Renal cortex interstitium (tissue), 11 donors: ENCODE results near the gene MIPEP. TPM values are rescaled to one million over a fixed set of nuclear protein-coding genes. Genes with fewer than 3 reads are reported as not detected.

Source experiments
- DNase-seq, 11 donors: peaks; one replicate each; pipeline ENCODE4 v3.0.0-alpha.2; 2013; ENCODE audit warnings: low read depth in 9 of 11, low spot score in 4 of 11; ENCODE audit errors: extremely low read depth in 1 of 11
- polyA plus RNA-seq, 3 donors: library from polyadenylated mRNA; unstranded; fragments of 120-200 nt; gene quantifications; one replicate each; pipeline ENCODE4 v1.2.1, GENCODE V29; 2013; ENCODE audit not compliant: insufficient read length in 3 of 3

The MIPEP gene
- polyA plus RNA-seq, 3 donors, result 27.0 to 27.8 (median 27.4) TPM

DNA sequence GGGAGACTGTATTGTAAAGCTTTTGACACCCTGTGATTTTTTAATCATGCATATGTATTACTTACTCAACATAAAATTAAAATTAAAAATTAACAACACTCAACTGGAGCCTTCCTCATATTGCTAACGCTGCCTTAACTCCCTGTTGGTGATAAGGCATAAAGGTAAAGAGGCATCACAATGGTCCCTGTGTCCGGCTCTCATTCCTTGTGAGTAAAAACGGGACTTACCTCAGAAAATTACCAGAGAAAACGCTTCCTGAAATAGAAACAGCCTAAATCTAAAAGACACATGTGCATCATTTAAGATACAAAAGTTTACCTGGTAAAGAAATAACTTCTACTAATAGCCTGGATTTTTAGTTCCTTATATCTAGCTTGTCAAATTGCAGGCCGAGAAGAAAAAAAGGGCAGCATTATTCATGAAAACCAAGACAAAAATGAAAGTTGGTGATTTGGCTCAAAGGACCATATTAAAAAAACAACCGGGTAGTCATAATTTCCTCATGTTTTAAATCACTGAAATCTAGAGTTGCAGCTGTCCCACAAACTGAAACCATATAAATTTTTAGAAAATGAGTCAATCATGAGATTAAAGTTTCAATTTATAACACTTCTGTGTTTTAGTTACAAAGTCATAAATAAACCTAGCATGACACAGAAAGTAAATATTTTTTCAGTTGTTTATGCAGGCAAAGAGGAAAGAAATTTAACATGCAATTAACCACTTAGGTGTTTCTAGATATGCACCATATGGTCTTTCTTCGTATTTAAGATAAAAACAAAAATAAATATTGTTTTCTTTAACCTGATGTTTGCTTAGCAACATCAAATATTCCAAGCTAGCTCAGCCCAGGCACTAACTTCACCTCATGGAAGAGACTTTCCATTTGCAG, 94.7 kb downstream of the MIPEP start:
- DNase-seq, result no peak

DNA sequence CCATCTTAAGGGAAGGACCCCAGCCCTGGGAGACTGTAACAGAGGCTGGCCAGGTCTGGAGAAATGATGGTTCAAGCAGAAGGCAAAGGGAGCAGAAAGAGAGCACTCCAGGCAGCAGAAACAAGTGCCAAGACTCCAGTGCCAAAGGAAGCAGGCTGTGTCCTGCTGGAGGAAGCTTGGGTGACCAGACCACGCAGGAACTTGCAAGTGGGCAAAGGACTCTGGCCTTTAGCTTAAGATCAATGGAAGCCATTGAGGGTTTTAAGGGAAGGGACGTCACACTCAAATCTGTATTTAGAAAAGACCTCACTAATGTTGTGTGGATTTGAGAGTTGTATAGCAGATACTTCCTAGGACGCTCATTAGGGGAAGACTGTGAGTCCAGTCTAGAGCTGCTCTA, 95.5 kb downstream of the MIPEP start:
- DNase-seq, result no peak

DNA sequence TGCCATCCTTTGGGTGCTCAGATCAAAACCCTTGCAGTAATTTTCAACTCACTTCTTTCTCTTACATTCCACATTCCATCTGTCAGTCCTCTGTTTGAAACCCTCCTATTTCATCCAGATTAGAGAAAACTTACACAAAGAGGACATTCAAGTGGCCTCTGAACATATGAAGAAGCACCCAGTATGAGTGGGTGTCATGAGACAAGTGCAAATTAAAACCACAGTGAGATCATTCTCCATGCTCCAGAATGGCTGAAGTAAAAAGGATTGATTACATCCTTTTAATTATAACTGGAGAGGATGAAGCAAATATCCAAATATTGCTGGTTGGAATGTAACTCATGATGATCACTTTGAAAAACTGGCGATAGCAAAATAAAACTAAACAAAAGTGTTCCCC, 96.5 kb downstream of the MIPEP start:
- DNase-seq, result no peak

DNA sequence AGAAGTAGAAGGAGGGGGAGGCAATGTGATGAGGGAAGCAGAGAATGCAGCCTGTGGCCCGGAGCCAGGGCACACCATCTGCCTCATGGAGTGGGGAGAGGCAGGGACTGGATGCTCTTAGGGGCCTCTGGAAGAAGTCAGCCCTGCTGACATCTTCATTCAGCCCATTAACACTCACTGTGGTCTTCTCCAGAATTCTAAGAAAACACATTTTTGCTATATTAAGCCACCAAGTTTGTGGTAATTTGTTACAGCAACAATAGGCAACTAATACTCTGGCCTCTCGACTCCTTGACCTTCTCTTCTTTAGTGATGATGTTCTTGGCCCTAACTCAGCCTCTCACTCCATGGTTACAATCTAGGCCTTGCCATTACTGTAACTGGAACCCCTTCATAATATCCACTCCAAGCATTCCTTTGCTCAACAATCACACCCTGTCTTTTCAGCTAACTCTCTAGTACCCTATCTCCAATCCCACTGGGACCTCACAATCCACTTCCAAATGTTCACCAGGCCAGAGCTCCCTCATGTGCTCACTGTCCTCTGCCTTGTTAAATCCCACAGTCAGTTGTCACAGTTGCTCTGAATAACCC, 98.5 kb downstream of the MIPEP start:
- no peak for DNase-seq

DNA sequence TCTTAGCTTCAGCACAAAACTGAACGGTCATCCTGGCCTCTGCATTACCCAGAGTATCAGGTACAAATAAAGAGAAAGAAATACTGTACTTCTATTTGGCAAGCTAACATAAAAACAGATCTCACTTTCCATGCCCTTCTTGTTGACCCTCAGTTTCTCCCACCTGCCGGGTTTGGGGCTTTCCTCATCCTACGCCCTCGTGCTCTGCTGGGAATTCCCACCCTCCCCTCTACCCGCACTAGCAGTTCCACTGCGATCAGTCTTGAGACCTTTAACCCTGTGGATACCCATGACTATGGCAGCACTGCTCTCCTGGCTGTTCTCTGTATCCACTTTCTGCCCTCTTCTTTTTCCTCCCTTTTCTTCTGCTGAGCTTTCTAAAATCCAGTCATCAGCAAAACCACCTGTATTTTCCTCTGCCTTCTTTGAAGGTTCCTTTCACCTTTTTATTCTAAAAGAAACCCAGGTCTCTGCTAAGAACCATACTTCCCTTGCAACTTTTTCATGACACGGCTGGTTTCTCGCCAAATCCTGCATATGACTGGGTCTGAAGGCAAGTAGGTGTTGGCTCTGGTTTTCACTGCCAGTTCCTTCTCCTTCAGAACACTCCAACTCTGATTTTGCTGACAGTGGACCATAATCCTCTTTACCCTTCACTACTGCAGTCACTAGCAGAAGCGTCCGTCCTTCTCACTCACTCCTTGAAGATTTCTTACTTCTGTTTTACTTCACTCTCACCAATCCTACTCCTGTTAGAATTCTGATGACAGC, 99.4 kb downstream of the MIPEP start:
- DNase-seq, result no peak

DNA sequence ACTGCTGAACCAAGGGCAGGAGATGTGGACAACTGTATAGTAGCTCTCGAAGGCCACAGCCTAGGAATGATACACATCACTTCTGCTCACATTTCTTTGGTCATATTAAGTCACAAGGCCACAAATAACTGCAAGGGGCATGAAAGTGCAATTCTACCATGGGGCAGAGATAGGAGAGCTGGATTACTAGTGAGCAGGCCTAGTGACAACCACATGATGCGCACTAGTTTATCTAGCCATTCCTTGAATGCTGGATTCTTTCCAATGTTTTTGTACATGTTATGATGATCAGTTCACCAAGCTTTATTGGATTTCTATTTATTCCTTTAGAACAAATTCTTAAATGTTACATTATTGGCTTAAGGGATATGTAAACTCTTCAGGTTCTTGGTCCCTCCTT, 100.7 kb downstream of the MIPEP start:
- no peak for DNase-seq

DNA sequence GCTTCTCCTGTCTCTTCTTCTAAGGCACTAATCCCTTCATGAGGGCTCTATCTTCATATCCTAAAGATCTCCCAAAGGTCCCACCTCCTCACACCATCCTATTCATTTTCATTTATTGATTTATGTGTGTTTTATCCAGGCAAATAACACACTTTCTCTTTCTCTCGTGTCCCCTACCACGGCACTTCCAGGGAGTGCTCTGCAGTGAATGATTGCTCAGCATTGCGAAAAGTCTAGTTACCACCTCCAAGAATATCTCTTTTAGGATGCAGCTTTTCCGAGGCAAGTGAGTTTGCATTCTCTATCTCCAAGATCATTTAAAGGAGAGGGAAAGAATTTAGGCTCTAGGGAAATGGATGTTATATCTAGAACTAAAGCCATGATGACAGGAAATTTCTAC, 101.7 kb downstream of the MIPEP start:
- DNase-seq, result no peak

DNA sequence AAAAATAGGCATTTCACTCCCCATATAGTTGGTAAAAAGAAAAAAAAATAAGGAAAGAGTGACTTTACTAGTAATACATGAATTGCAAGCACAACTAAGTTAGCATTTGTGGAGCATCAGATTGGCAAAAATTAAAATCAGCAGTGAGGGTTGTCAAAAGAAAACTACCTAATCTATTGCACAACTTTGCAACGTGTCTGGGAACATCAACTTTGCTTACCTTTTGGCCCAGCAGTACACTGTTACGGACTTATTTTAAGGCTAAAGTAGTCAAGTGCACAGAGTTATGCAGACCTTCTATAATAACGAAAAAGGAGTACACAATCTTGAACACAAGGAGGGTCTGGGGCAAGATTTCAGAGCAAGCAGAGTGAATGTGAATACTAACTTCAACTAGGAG, 102.6 kb downstream of the MIPEP start:
- no peak for DNase-seq

DNA sequence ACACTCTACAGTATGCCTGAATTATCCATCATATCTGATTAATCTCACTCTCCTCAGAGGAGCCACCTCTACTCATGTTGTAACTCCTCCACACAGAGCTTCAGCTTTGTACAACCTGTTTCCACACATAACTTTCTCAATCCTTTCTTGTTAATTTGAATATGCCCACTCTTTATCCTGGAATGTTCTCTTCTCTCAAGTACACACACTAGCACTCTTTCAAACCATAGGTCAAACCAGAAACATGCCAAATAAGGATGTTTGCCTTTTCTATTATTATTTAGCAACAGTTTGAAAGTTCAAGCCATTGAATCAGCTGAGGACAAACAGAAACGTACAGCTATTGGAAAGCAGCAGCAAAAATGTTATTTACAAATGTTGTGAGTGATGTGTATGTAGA, 110.3 kb downstream of the MIPEP start:
- no peak for DNase-seq

DNA sequence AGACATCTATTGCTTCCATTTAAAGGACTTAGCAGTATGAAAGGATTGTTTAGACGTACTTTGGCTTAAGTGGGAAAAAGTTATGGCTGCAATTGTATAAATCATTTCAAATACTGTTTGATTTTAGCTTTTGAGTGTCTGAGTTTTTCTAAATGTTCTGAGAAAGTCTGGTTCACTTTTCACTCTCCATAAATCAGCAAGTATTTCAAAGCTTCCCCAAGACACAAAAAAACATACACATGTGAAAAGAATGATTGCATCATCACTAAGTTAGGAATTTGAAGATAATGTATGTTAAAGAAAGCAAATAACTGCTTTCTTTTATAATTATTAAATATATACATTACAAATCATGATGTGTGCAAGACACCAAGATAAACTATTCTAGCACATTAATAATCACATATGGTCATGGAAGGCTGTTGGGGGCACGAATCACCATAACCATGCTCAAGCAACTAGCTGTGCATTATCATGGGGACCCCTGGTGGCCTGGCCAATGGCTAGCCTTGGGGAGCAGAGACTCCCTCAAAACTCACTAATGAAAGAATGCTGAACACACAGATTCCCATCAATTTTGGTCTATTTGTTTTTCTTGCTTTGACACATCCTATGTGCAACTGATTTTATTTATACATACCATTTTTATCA, 111.1 kb downstream of the MIPEP start:
- DNase-seq, result no peak

DNA sequence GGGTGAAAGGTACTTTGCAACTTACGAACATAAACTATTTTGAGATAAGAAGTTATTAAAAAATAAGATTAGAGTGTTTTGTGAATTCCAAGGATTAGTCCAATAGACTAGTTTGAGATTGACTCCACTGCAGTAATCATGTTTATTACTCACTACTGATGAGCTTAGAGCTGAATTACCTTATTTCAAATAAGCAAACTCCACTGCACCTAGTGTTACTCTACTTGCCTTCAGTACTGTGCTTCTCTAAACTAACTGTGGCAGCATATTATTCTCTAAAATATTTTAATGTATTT, 111.7 kb downstream of the MIPEP start:
- DNase-seq, result no peak

DNA sequence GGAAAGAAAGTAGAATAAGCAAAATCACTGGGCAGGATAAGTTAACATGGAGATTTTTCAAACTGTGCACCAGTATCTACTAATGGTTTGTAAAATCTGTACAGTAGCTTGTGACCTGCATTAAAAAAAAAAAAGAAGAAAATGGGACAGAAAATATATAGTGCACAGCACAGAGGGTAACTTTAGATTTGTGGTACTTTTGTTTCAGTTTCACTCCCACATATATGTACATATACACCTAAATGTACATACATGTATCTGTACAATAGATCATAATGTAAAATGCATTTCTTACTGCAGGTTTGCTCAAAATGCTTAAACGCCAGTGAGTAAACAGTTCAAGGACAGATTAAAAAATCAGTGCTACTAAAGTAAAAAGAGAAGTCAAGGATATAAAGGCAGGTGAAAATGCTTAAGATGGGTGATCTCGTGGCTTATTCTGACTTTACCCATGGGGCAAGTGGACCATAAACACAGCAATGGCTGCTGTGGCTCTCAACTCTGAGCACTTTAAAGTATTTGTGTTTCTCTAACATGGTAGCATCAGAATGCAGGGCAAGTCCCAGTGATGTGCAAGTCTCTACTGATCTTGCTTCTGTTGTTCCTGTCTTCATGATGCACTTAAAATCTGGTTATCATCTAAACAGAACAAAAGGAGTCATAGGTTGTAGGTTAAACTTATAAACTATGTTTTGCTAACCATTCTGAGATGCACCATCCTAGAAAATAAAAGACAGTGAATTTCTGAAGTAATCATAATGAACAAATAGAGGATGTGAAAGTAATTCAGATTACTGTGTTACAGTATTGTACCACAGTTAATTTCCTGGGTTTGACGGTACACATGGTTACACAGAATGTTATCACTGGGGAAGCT, 112.3 kb downstream of the MIPEP start:
- no peak for DNase-seq

DNA sequence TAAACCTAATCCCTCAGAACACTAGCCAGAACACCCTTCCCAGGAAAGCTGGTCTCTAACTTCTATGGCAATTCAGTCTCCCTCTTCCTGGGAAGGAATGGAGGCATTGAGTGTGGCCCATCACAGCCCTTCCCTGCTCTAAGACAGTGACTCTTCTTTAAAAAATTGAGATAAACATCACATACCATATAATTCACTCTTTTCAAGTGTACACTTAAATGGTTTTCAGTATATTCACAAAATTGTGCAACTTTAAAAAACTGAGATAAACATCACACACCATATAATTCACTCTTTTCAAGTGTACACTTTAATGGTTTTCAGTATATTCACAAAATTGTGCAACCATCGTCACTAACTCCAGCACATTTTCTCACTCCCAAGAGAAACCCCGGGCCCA, 116.5 kb downstream of the MIPEP start:
- no peak for DNase-seq

DNA sequence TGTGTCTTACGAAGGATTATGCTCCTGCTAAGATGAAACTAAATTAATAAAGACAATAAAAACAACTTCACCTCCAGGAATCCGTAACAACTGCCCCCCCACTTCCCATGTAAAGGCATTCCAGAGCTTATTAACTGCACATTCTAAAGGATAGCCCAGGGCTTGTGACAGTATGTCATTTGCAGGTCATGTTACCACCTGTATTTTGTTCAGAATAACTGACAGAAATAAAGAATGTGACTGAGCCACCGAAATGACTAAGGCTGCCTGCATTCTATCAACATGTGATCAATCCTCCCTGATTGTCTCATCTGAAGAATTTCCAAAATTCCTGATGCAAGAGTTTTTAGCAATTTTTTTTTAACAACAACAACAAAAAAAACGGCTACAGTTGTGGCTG, 117.2 kb downstream of the MIPEP start:
- peak in 3 of 11 donors; percentile 30 to 63 (median 57) for DNase-seq

DNA sequence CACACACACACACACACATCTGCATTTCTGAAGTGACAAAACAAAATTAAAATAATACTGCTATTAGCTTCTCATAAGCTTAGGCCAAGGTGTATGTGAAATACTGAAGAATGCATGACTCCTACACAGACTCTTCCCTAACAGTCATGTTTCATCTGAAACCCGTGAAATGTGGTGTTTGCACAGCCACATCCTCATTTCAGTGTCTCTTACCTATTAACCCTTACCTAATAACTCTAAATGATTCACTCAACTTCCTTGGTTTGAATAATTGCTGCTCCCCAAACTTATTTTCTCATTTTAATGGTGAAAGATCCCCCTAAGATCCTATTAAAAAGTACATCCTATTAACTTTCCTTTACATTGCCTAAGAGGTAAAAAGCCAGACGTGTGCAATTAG, 117.6 kb downstream of the MIPEP start:
- DNase-seq, result no peak

DNA sequence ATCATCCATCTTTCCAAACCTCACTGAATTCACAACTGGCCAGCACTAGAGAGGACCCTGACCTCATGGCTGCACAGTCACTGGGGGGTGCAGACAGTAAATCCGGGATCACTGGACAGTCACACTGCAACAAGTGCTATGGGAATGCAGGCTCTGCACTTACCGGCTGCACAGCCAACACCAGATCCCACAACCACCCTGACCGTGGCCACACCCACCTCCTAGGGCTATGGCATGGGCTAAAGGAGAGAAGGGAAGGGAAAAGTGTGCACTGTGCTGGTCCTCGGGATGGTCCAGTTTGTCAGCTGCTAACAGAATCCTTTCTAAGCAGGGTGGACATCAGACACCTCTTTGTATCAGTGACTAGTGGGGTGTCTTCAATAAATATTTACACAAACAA, 118.2 kb downstream of the MIPEP start:
- DNase-seq, result no peak

DNA sequence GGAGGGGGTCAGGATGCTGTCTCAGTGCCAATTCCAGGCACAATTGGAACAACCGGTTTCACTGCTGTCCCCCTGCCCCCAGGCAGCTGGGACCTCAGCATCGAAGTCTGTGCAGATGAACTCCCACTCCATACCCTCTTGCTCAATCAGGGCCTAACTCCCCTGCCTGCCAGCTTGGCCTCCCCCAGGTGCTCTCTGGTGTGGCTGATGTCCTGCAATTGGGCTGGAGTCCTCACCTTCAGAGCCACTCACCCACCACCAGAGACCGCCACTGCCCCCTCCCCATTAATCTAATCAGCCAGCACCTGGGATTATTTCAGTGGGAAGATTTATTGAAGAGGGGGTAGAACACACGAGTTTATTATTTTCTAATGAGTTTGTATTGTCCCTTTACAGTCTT, 118.8 kb downstream of the MIPEP start:
- DNase-seq, result no peak

DNA sequence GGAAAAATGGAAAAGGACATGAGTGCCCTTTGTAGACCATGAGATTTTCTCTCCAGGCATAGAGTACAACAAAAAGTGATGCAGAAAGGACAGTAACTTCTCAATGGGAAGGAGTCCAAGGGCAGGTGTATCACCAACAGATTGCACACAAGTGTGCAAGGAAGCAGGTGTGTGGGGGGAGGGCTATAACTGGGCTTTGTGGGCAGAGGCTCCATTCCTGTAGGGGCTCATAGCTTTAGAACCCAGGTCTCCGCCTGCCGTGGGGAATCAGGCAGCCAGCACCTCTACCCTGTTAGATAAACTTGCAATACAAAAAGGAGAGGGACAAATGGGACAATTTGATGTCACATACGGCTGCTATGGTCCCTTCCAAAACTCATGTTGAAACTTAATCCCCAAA, 119.8 kb downstream of the MIPEP start:
- no peak for DNase-seq

DNA sequence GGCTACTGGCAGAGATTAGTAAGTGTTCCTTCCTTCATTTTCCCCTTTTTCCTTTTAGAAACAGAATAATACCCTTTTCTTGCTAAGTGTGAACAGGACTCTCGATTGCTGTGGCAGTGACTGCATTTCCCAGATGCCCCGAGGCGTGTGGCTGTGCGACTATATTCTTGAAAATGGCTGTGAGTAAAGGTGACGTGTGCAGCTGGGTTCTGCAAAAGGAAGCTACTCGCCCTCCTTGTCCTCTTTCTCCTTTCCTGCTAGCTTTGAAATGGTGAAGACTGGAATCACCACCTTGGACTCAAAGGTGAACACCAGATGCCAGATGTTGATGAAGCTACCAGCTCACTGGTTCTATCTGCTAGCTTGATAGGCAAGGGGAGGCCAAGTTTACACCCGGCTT, 121.4 kb downstream of the MIPEP start:
- DNase-seq, result no peak
